CD4-positive, alpha-beta T cell treated with Interleukin-1 beta for 1 hour (primary cell): ENCODE data around the gene ITPKB.
"Not testable (repeated sequence)": the region's sequence is repeated elsewhere in the genome, so short reads cannot be mapped to it uniquely, and the experiment has no call there.

Source experiments
- DNase-seq, 2 donors: peaks; one replicate each; pipeline ENCODE4 v3.0.0-alpha.2; 2020 to 2022

Gene ITPKB

GRCh38 chr1:226634166-226634588 lies 104.9 kb downstream of the ITPKB start:
- DNase-seq, result peak; percentile 80

- no peak for DNase-seq
These were observed 105.4 kb downstream of the ITPKB start for GRCh38 chr1:226633541-226634165.

- DNase-seq, result peak in 1 of 2 donors; percentile 34
These were observed 106.1 kb downstream of the ITPKB start for GRCh38 chr1:226632922-226633351.

GRCh38 chr1:226632169-226632879 lies 106.8 kb downstream of the ITPKB start:
- no peak for DNase-seq

- no peak for DNase-seq
These were observed 107.7 kb downstream of the ITPKB start for GRCh38 chr1:226631229-226632000.

GRCh38 chr1:226630592-226630991 lies 108.5 kb downstream of the ITPKB start:
- DNase-seq, result no peak

- DNase-seq, result no peak
These were observed 109.1 kb downstream of the ITPKB start for GRCh38 chr1:226629896-226630550.

- no peak for DNase-seq
These were observed 109.7 kb downstream of the ITPKB start for GRCh38 chr1:226629210-226629895.

- DNase-seq, result no peak
These were observed 110.4 kb downstream of the ITPKB start for GRCh38 chr1:226628612-226629155.

GRCh38 chr1:226627924-226628611 lies 111.0 kb downstream of the ITPKB start:
- DNase-seq, result no peak

GRCh38 chr1:226627050-226627755 lies 111.9 kb downstream of the ITPKB start:
- DNase-seq, result no peak

GRCh38 chr1:226626577-226626956 lies 112.5 kb downstream of the ITPKB start:
- peak; percentile 77 to 78 for DNase-seq

- DNase-seq, result no peak
These were observed 113.1 kb downstream of the ITPKB start for GRCh38 chr1:226625832-226626576.

GRCh38 chr1:226625326-226625725 lies 113.8 kb downstream of the ITPKB start:
- DNase-seq, result no peak

- no peak for DNase-seq
These were observed 114.6 kb downstream of the ITPKB start for GRCh38 chr1:226624526-226624925.

- DNase-seq, result no peak
These were observed 117.1 kb downstream of the ITPKB start for GRCh38 chr1:226622012-226622411.

- no peak for DNase-seq
These were observed 120.1 kb downstream of the ITPKB start for GRCh38 chr1:226619031-226619430.

GRCh38 chr1:226618380-226618779 lies 120.7 kb downstream of the ITPKB start:
- no peak for DNase-seq

- not testable (repeated sequence) for DNase-seq
These were observed 121.4 kb downstream of the ITPKB start for GRCh38 chr1:226617719-226618118.

GRCh38 chr1:226617109-226617508 lies 122.0 kb downstream of the ITPKB start:
- DNase-seq, result no peak
